KMS-11 (cell line): ENCODE results near the gene OLFML2B.

Source experiments
- H2AFZ ChIP-seq: fragments of 200-600 bp; sonication (generic); 2 replicates; pipeline ENCODE4 v1.6.1; 2016; ENCODE audit warnings: antibody characterized with exemption, mixed run types, low read depth
- H3K27ac ChIP-seq: fragments of 200-600 bp; sonication (generic); 2 replicates; pipeline ENCODE4 v1.6.1; 2016; ENCODE audit warnings: mild to moderate bottlenecking, mixed run types
- H3K27me3 ChIP-seq: fragments of 200-600 bp; sonication (generic); 2 replicates; pipeline ENCODE4 v1.6.1; 2017; ENCODE audit warnings: mild to moderate bottlenecking, low read depth, mixed run types, moderate library complexity; ENCODE audit not compliant: insufficient read depth
- H3K36me3 ChIP-seq: fragments of 200-600 bp; sonication (generic); 2 replicates; pipeline ENCODE4 v1.6.1; 2017; ENCODE audit warnings: mild to moderate bottlenecking, mixed run types; ENCODE audit not compliant: insufficient read depth
- H3K4me1 ChIP-seq: fragments of 200-600 bp; sonication (generic); 2 replicates; pipeline ENCODE4 v1.6.1; 2016; ENCODE audit warnings: mild to moderate bottlenecking, low read depth, mixed run types; ENCODE audit not compliant: poor library complexity, severe bottlenecking
- H3K4me2 ChIP-seq: fragments of 200-600 bp; sonication (generic); 2 replicates; pipeline ENCODE4 v1.7.0; 2016; ENCODE audit warnings: mild to moderate bottlenecking, mixed run types
- H3K4me3 ChIP-seq: fragments of 200-600 bp; sonication (generic); IDR thresholded peaks from 2 replicates; pipeline ENCODE4 v1.6.1; 2017; ENCODE audit warnings: low read depth, low read length, mixed read lengths; ENCODE audit not compliant: insufficient read depth
- H3K79me2 ChIP-seq: fragments of 200-600 bp; sonication (generic); 2 replicates; pipeline ENCODE4 v1.6.1; 2016; ENCODE audit warnings: low read depth, mixed run types; ENCODE audit not compliant: insufficient read depth
- H3K9ac ChIP-seq: fragments of 200-600 bp; sonication (generic); 2 replicates; pipeline ENCODE4 v1.6.1; 2016; ENCODE audit warnings: mild to moderate bottlenecking, mixed run types
- H4K20me1 ChIP-seq: fragments of 200-600 bp; sonication (generic); 2 replicates; pipeline ENCODE4 v1.6.1; 2016; ENCODE audit warnings: mild to moderate bottlenecking, mixed run types; ENCODE audit not compliant: insufficient read depth
- TF ChIP-seq, protein P1 (sequence below): fragments of 200-600 bp; sonication (generic); conservative IDR thresholded peaks from 2 replicates; pipeline ENCODE4 v1.6.1; 2017; ENCODE audit warnings: low read depth, mild to moderate bottlenecking, antibody characterized with exemption, low read length, moderate library complexity, mixed read lengths

OLFML2B gene

DNA sequence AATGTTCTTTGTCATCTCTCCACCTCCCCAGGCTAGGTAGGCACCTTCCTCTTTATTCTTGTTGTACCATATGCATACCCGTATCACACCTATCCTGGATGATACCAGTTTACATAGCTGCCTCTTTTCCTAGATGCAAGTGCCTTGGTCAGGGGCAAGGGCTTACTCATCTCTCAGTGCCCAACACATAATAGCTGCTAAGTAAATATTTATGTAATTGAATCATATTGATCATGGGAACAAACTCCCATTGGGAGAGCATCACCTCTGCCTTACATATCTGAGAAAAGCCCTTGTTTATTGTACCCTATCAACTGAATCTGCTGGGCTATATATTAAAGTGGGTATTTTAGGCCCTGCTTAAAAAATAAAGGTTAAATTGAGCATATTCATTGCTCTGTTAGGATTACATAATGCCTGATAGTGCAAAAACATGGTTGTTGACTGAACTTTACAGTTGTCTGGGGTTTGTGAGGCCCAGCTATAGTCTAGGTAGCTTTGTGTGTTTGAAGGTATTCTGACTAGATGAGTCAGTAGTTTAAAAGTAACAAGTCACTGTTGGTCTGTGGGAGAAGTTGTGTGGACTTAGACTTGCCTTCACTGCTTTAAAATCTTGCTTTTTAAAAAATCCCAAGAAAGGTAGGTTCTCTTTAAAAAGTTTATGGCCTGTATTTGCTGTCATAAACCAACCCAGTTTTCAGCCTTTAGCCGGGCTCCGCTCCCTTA is 82.6 kb downstream of the OLFML2B start:
- H3K27ac ChIP-seq: no peak overlapping the region
- H3K9ac ChIP-seq: no peak overlapping the region
- H3K4me2 ChIP-seq: no peak overlapping the region
- no peaks in the 10 kb centered on the region for H3K27me3 ChIP-seq
- no peak overlapping the region for H3K4me3 ChIP-seq
- H3K79me2 ChIP-seq: no peaks in the 10 kb centered on the region
- no peak overlapping the region for H2AFZ ChIP-seq
- TF ChIP-seq, protein P1, sequence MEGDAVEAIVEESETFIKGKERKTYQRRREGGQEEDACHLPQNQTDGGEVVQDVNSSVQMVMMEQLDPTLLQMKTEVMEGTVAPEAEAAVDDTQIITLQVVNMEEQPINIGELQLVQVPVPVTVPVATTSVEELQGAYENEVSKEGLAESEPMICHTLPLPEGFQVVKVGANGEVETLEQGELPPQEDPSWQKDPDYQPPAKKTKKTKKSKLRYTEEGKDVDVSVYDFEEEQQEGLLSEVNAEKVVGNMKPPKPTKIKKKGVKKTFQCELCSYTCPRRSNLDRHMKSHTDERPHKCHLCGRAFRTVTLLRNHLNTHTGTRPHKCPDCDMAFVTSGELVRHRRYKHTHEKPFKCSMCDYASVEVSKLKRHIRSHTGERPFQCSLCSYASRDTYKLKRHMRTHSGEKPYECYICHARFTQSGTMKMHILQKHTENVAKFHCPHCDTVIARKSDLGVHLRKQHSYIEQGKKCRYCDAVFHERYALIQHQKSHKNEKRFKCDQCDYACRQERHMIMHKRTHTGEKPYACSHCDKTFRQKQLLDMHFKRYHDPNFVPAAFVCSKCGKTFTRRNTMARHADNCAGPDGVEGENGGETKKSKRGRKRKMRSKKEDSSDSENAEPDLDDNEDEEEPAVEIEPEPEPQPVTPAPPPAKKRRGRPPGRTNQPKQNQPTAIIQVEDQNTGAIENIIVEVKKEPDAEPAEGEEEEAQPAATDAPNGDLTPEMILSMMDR: no peak
- H4K20me1 ChIP-seq: no peaks in the 10 kb centered on the region
- H3K36me3 ChIP-seq: no peaks in the 10 kb centered on the region
- no peaks in the 10 kb centered on the region for H3K4me1 ChIP-seq

GRCh38 chr1:161936786-161937185 is 86.9 kb downstream of the OLFML2B start:
- Histone ChIP-seq H3K27ac (no peak overlapping the region), H3K9ac (no peak overlapping the region), H3K4me1 (peaks cover 21% of the 10 kb centered on the region), H4K20me1 (no peaks in the 10 kb centered on the region), H3K4me3 (no peak overlapping the region), H3K36me3 (no peaks in the 10 kb centered on the region), H3K79me2 (no peaks in the 10 kb centered on the region), H3K4me2 (no peak overlapping the region), H2AFZ (no peak overlapping the region), H3K27me3 (no peaks in the 10 kb centered on the region)
- TF ChIP-seq, protein P1: no peak

DNA sequence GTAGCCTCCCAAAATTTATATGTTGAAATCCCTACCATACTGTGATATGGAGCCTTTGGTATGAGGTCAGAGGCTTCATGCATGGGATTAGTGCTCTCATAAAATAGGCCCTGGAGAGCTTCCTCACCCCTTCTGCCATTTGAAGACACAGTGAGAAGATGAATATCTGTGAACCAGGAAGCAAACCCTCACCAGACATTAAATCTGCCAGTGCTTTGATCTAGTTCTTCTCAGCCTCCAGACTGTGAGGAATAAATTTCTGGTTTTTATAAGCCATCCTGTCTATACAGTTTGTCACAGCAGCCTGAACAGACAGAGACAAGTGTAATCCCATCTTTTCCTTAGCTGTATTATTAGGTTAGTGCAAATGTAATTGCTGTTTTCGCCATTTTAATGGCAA is 88.4 kb downstream of the OLFML2B start:
- Histone ChIP-seq H3K36me3 (no peaks in the 10 kb centered on the region), H3K27me3 (no peaks in the 10 kb centered on the region), H3K27ac (no peak overlapping the region), H3K4me2 (no peak overlapping the region), H3K4me3 (no peak overlapping the region), H2AFZ (no peak overlapping the region), H3K9ac (no peak overlapping the region), H3K4me1 (peaks cover 21% of the 10 kb centered on the region), H4K20me1 (no peaks in the 10 kb centered on the region), H3K79me2 (no peaks in the 10 kb centered on the region)
- TF ChIP-seq, protein P1: no peak

- Histone ChIP-seq H3K36me3 (no peaks in the 10 kb centered on the region), H3K4me2 (no peak overlapping the region), H3K79me2 (no peaks in the 10 kb centered on the region), H3K4me3 (no peak overlapping the region), H4K20me1 (no peaks in the 10 kb centered on the region), H3K9ac (no peak overlapping the region), H3K4me1 (peaks cover 21% of the 10 kb centered on the region), H3K27me3 (no peaks in the 10 kb centered on the region), H2AFZ (no peak overlapping the region), H3K27ac (no peak overlapping the region)
- TF ChIP-seq, protein P1: no peak
Observed at GRCh38 chr1:161933592-161934588, 89.8 kb downstream of the OLFML2B start.
